Stimulated activated CD4-positive, alpha-beta T cell treated with anti-CD3 and anti-CD28 coated beads, Interleukin-1b, Interleukin-23, amount 100 ng/mL, for 48 hours (primary cell): ENCODE results near the gene SLC12A3.
A peak's percentile ranks its signal among the peaks of the same experiment; 100 is the strongest.

Experiments used
- DNase-seq: peaks from one replicate; pipeline ENCODE4 v3.0.0-alpha.2; 2020

SLC12A3 gene

GRCh38 chr16:56945847-56946527 is 81.0 kb downstream of the SLC12A3 start:
- no peak for DNase-seq

GRCh38 chr16:56946767-56947603 is 82.0 kb downstream of the SLC12A3 start:
- DNase-seq: no peak

GRCh38 chr16:56947604-56947995 is 82.6 kb downstream of the SLC12A3 start:
- DNase-seq: no peak

- no peak for DNase-seq
Observed at GRCh38 chr16:56948234-56948633, 83.2 kb downstream of the SLC12A3 start.

DNA sequence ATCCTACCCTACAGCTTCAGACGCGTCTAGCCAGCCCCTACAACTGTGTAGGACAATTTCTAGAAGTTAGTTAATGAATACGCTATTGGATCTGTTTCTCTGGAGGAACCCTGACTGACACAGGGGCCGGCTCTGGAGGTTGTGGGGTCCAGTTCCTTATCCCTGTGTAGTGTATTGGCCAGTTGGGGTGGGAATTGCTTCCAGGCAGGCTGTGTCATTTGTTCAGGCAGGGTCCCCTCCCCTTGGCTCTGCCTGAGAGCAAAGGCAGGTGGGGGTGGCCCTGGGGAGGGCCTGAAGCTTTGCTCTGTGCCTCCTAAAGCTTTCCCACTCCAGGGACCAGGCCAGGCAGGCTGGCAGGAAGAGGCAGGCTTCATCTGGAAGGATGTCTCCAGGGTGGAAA is 85.0 kb downstream of the SLC12A3 start:
- no peak for DNase-seq

DNA sequence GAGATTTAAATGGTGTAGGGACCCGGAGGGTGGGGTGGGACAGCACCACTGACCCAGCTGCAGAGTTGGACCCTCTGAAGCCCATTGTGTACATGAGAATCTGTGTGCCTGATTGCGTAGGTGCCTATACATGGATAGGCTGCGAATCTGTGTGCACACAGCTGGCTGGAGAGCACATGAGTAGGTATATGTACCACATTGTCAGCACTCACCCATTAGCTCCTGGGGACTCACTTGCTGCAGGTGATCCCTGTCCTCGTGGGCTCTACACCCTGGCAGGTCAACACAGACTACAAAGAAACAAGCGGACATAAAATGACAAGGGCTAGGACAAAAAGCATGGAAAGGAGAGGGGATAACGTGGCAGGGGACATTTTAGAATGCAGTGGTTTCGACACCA is 85.4 kb downstream of the SLC12A3 start:
- no peak for DNase-seq

DNA sequence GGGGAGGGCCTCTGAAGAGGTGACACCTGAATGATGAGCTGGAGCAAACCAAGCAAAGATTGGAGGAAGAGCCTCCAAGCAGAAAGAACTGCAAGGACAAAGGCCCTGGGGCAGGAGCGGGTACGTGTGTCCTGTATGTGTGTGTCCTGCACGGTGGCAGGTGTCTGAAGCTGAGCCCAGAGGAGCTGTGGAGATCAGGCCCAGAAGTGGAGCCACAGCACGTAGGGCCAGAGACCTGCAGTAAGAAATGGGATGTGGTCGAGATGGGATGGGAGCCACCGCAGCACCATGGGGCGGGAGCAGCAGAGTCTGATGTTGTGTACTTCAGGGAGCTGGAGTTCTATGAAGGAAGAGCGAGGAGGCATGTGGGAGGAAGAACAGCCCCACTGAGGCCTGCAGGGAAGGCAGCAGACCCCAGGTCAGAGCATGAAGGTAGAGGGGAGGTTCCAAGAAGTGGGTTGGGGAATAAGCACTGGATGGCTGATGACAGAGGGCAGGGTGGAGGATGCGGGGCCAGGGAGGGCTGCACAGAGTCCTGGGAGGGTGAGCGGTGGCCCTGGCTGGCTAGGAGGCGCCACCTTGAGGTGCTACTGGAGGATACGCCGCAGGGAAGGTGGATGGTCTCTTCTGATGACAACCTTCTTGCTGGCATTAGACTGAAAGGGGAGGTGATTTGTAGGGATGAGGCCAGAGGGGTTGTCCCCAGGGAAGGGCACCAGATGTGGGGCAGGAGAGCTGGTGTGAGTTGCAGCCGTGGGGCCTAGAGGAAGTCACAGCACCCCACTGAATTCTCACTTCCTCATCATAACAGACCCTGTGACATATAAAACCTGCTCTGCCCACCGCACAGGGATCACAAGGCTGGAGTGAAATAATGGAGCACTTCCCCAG is 86.1 kb downstream of the SLC12A3 start:
- peak; percentile 68 for DNase-seq

GRCh38 chr16:56953006-56953405 is 88.0 kb downstream of the SLC12A3 start:
- DNase-seq: no peak

GRCh38 chr16:56956076-56956475 is 91.1 kb downstream of the SLC12A3 start:
- no peak for DNase-seq

DNA sequence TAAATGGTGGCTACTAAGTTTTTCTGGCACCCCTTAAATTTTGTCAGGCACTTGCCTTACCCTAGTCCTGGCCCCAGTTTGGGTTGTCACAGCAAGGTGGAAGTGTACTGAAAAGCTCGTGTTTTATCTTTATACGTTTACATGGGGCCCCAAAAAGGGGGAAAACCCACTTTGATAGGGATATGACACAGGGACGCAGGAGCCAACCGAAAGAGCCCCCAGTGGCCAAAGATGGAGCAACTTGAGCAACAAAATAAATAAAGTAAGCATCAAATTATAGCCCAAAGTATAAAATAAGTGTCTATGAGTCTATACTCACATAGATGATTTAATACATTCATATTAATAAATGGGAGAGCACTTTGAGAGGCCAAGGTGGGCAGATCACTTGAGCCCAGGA is 91.7 kb downstream of the SLC12A3 start:
- DNase-seq: no peak

DNA sequence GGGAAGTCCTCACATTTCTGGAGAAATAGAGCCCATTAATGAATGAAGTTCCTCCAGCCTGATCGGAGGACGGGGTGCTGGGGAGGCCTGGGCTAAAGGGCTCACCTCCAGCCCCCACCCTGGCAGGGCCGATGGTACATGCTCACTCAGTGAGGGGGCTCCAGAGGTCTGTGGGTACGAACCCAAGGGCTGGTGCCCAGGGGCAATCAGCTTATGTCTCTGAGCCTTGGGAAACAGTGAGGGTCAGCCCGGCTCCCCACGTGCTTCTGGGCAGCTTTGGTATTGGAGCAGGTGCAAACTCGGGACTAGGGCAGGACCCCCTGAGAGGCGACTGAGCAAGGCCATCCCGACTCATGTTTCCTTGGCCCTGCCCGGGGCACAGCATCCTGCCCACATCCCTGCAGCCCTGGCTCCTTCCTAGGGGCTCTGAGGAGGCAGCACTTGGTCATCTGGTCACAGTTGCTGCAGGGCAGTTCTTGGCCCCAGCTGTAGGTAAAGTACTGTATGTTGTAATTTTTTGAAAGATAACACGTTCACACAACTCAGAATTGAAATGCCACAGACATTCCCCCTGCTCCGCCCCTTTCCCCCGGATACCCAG is 95.8 kb downstream of the SLC12A3 start:
- DNase-seq: no peak

- no peak for DNase-seq
Observed at GRCh38 chr16:56961386-56961785, 96.4 kb downstream of the SLC12A3 start.

DNA sequence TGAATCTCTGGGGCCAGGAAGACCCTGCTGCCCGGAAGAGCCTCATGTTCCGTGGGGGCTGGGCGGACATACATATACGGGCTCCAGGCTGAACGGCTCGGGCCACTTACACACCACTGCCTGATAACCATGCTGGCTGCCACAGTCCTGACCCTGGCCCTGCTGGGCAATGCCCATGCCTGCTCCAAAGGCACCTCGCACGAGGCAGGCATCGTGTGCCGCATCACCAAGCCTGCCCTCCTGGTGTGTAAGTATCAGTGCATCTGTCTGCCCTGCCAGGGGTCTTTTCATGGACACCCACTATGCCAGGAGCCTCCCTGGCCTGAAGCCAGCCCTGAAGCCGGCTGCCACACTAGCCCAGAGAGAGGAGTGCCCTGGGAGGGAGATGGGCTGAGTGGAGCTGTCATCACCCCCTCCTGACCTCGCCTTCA is 96.9 kb downstream of the SLC12A3 start, which contains the start of gene CETP:
Gene CETP, plus strand, starts transcription at position 100 of the 431 bp plus-strand sequence. Its CDS starts 30 bp downstream, at position 130.
- no peak for DNase-seq

- peak; percentile 92 for DNase-seq
Observed at GRCh38 chr16:56964243-56965148, 99.5 kb downstream of the SLC12A3 start.
